ENCODE data around the gene JAK1. TPM values are rescaled to one million over a fixed set of nuclear protein-coding genes. Genes with fewer than 3 reads are reported as not detected.

The JAK1 gene
- total RNA-seq, 1 donor from 2014 or later: 80.7 TPM

DNA sequence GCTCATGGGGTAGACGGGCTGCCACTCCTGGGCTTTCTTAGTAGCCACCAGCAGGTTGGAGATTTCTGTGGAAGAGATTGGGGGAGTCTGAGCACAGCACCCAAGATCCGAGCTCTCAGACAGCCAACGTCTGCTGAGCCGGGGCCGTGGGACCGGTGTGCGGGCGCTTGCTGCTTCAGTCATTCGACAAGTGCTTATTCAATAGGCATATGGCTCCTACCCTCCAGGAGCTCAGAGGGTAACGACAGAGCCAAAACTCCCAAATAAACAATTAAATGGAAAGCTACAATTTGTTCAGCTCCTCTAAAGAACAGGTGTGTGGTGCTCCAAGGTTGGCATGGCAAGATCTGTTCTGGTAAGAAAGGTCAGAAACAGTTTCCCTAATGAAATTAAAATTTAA is 115.5 kb downstream of the JAK1 start:
- no peak overlapping the region for H3K4me3 Mint-ChIP-seq (ENCODE audit: unreplicated experiment)
- H3K9me3 ChIP-seq (ENCODE audit: insufficient read depth, low read depth, low read length): no peaks in the 10 kb centered on the region
- H3K4me2 ChIP-seq (ENCODE audit: low read length): no peak overlapping the region
- H3K9me3 Mint-ChIP-seq (ENCODE audit: unreplicated experiment): no peaks in the 10 kb centered on the region
- no peak overlapping the region for H3K27ac Mint-ChIP-seq (ENCODE audit: unreplicated experiment)
- H4K20me1 ChIP-seq (ENCODE audit: insufficient read depth, low read length): peaks cover 4% of the 10 kb centered on the region
- H3K27me3 ChIP-seq (ENCODE audit: insufficient read depth, low read length): no peaks in the 10 kb centered on the region
- H3K4me1 ChIP-seq (ENCODE audit: insufficient read depth, low read length): no peaks in the 10 kb centered on the region
- H2AFZ ChIP-seq (ENCODE audit: low read depth, low read length): no peak overlapping the region
- H3K36me3 Mint-ChIP-seq (ENCODE audit: low read depth, unreplicated experiment): peaks cover 49% of the 10 kb centered on the region
- H3K36me3 ChIP-seq (ENCODE audit: insufficient read depth, low read length): peaks cover 24% of the 10 kb centered on the region
- no peaks in the 10 kb centered on the region for H3K4me1 Mint-ChIP-seq (ENCODE audit: low read depth, unreplicated experiment)
- TF ChIP-seq, protein P1, sequence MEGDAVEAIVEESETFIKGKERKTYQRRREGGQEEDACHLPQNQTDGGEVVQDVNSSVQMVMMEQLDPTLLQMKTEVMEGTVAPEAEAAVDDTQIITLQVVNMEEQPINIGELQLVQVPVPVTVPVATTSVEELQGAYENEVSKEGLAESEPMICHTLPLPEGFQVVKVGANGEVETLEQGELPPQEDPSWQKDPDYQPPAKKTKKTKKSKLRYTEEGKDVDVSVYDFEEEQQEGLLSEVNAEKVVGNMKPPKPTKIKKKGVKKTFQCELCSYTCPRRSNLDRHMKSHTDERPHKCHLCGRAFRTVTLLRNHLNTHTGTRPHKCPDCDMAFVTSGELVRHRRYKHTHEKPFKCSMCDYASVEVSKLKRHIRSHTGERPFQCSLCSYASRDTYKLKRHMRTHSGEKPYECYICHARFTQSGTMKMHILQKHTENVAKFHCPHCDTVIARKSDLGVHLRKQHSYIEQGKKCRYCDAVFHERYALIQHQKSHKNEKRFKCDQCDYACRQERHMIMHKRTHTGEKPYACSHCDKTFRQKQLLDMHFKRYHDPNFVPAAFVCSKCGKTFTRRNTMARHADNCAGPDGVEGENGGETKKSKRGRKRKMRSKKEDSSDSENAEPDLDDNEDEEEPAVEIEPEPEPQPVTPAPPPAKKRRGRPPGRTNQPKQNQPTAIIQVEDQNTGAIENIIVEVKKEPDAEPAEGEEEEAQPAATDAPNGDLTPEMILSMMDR (IDR thresholded peaks at IDR 0.05; ENCODE audit: insufficient read depth, low read depth, low read length): no peak
- TF ChIP-seq EZH2 (IDR thresholded peaks at IDR 0.05; ENCODE audit: insufficient read depth, low read length): no peak
- no peak overlapping the region for H3K4me3 ChIP-seq (ENCODE audit: insufficient read depth, low read depth, low read length)
- H3K27me3 Mint-ChIP-seq (ENCODE audit: low read depth, unreplicated experiment): no peaks in the 10 kb centered on the region
- H3K79me2 ChIP-seq (ENCODE audit: insufficient read depth, low read length): no peaks in the 10 kb centered on the region
- DNase-seq (ENCODE audit: low read depth) (no peak), FAIRE-seq (no peak)
- H3K9ac ChIP-seq (ENCODE audit: low read length): no peak overlapping the region
- no peak overlapping the region for H3K27ac ChIP-seq (ENCODE audit: low read depth, low read length)

DNA sequence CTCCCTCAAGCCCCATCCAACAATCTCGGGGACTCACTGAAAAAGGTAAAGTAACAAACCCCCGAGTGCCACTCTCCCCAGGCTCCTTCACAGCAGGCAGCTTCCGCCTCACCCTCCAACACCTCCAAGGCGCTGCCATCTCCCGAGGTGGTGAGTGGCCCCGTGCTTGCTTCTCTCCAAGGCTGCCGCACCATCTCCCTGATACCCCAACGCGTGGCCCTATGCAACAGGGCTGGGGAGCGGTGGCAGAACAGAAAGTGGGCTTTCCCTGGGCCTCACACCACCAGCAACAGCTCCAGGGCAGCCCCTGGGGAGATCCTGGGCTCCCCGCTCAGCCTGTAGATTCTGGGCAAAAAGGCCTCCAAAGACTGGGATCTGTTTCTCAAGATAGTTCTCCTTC is 116.4 kb downstream of the JAK1 start:
- H3K36me3 ChIP-seq (ENCODE audit: insufficient read depth, low read length): peaks cover 22% of the 10 kb centered on the region
- DNase-seq (ENCODE audit: low read depth): no peak
- peaks cover 4% of the 10 kb centered on the region for H4K20me1 ChIP-seq (ENCODE audit: insufficient read depth, low read length)
- H3K27me3 ChIP-seq (ENCODE audit: insufficient read depth, low read length): no peaks in the 10 kb centered on the region
- FAIRE-seq: no peak
- Mint-ChIP-seq H3K27me3 (ENCODE audit: low read depth, unreplicated experiment) (no peaks in the 10 kb centered on the region), H3K4me1 (ENCODE audit: low read depth, unreplicated experiment) (no peaks in the 10 kb centered on the region), H3K4me3 (ENCODE audit: unreplicated experiment) (no peak overlapping the region), H3K9me3 (ENCODE audit: unreplicated experiment) (no peaks in the 10 kb centered on the region), H3K27ac (ENCODE audit: unreplicated experiment) (no peak overlapping the region), H3K36me3 (ENCODE audit: low read depth, unreplicated experiment) (peaks cover 51% of the 10 kb centered on the region)
- no peak overlapping the region for H3K4me3 ChIP-seq (ENCODE audit: insufficient read depth, low read depth, low read length)
- H3K27ac ChIP-seq (ENCODE audit: low read depth, low read length): no peak overlapping the region
- no peak overlapping the region for H2AFZ ChIP-seq (ENCODE audit: low read depth, low read length)
- H3K9me3 ChIP-seq (ENCODE audit: insufficient read depth, low read depth, low read length): no peaks in the 10 kb centered on the region
- H3K4me2 ChIP-seq (ENCODE audit: low read length): no peak overlapping the region
- no peaks in the 10 kb centered on the region for H3K4me1 ChIP-seq (ENCODE audit: insufficient read depth, low read length)
- H3K9ac ChIP-seq (ENCODE audit: low read length): no peak overlapping the region
- no peaks in the 10 kb centered on the region for H3K79me2 ChIP-seq (ENCODE audit: insufficient read depth, low read length)
- TF ChIP-seq, protein P1 (IDR thresholded peaks at IDR 0.05; ENCODE audit: insufficient read depth, low read depth, low read length): no peak
- TF ChIP-seq EZH2 (IDR thresholded peaks at IDR 0.05; ENCODE audit: insufficient read depth, low read length): no peak

DNA sequence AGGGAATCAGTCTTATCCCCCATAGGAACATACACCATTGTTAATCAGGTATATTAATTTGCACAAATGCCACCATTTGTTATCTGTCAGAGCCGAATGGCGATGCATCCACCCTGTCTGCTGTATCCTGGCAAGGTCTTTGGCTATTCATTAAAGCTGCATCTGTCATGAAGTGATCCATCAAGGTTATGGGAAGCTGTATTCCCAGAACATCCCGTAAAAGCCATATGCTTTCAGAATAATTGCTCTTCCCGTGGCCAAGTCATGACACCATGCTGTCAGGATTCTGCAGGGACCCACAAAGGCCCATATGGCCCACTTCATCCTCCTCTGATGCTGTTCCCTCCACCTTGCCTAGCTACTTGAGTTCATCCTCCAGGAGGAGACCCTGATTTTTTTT is 117.5 kb downstream of the JAK1 start:
- FAIRE-seq (no peak), DNase-seq (ENCODE audit: low read depth) (no peak)
- Histone ChIP-seq H4K20me1 (ENCODE audit: insufficient read depth, low read length) (peaks cover 4% of the 10 kb centered on the region), H3K27ac (ENCODE audit: low read depth, low read length) (no peak overlapping the region), H3K79me2 (ENCODE audit: insufficient read depth, low read length) (no peaks in the 10 kb centered on the region), H3K9me3 (ENCODE audit: insufficient read depth, low read depth, low read length) (no peaks in the 10 kb centered on the region), H3K36me3 (ENCODE audit: insufficient read depth, low read length) (peaks cover 16% of the 10 kb centered on the region), H3K27me3 (ENCODE audit: insufficient read depth, low read length) (no peaks in the 10 kb centered on the region), H3K4me1 (ENCODE audit: insufficient read depth, low read length) (no peaks in the 10 kb centered on the region), H2AFZ (ENCODE audit: low read depth, low read length) (no peak overlapping the region), H3K9ac (ENCODE audit: low read length) (no peak overlapping the region), H3K4me3 (ENCODE audit: insufficient read depth, low read depth, low read length) (no peak overlapping the region), H3K4me2 (ENCODE audit: low read length) (no peak overlapping the region)
- no peaks in the 10 kb centered on the region for H3K4me1 Mint-ChIP-seq (ENCODE audit: low read depth, unreplicated experiment)
- TF ChIP-seq EZH2 (IDR thresholded peaks at IDR 0.05; ENCODE audit: insufficient read depth, low read length): no peak
- H3K36me3 Mint-ChIP-seq (ENCODE audit: low read depth, unreplicated experiment): peaks cover 54% of the 10 kb centered on the region
- no peak overlapping the region for H3K27ac Mint-ChIP-seq (ENCODE audit: unreplicated experiment)
- no peak overlapping the region for H3K4me3 Mint-ChIP-seq (ENCODE audit: unreplicated experiment)
- H3K27me3 Mint-ChIP-seq (ENCODE audit: low read depth, unreplicated experiment): no peaks in the 10 kb centered on the region
- no peaks in the 10 kb centered on the region for H3K9me3 Mint-ChIP-seq (ENCODE audit: unreplicated experiment)
